RCC 7860 (cell line): ENCODE data around the gene CCL8.

Source experiments
- DNase-seq: peaks from one replicate; pipeline ENCODE4 v3.0.0-alpha.2; 2015; ENCODE audit warnings: low spot score
- FAIRE-seq: peaks from 2 replicates; lab custom pipeline; 2012; peaks lifted over from hg19 to GRCh38; lab: Jason Lieb, UNC

Gene CCL8

GRCh38 chr17:34366529-34367107 is 47.4 kb downstream of the CCL8 start:
- no peak for FAIRE-seq
- DNase-seq = no peak

GRCh38 chr17:34367486-34368195 is 48.4 kb downstream of the CCL8 start:
- DNase-seq = no peak
- no peak for FAIRE-seq

- no peak for FAIRE-seq
- no peak for DNase-seq
Measured at GRCh38 chr17:34368196-34368945, 49.1 kb downstream of the CCL8 start.

DNA sequence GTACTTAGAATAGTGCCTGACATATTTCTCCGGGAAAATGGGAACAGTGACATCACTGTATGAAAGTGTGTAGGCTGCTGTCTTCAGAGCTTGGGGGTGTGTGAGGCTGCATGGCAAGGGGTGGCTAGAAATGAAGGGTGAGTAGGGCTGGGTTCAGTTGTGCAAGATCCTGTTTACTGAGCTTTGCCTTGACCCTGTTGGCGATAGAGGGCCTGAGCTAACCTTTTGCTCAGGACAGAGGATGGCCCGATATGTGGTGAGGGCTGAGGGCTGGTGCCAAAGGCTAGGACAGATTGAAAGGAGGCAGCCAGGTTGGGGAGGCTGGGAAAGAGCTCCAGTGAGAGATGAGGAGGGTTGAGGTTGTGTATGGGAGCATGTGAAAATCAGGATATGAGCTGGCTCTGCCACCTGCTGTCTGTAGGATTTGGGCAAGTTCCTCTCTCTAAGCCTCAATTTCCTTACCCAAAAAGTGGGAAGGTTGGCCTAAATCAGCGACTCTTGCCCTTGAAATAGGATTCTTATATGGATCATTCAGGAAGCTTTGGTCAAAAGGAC is 49.8 kb downstream of the CCL8 start:
- DNase-seq = no peak
- no peak for FAIRE-seq

DNA sequence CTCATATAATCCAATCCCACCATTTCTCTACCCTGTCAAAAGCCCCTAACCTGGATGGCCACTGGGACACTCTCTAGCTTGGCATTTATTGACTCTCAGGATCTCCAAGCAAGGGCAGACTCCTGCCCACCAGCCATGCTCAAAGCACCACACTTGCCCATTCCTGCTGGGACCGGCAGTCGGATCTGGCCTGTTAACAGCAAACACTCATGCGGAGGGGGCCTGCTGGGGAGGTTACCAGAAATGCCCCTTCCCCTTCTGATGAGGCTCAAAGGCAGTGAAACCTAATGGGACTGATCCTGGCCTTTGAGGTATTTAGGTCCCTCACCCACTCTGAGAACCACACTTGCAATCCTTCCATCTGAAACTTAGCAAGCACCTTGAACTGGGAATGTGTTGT is 50.3 kb downstream of the CCL8 start:
- FAIRE-seq (no peak), DNase-seq (no peak)

GRCh38 chr17:34370376-34370996 is 51.3 kb downstream of the CCL8 start:
- FAIRE-seq (no peak), DNase-seq (no peak)

DNA sequence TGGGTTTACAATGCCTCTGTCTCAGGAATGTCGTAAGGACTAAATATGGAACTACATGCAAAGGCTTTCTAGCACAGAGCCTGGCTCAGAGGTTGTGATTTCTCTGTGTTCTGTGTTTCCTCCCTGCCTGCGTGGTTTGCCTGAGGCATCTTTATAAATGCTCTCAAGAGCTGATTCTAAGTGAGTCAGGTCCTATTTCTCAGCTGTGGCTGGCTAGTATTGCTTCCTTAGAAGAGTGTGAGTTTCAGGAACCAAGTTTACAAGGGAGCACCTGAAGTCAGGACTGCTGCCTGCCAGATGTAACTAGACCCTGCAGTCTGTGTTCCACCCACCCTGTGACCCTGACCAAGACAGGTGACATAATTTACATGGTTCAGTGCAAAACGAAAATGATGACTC is 51.8 kb downstream of the CCL8 start:
- FAIRE-seq (no peak), DNase-seq (no peak)
